ENCODE measurements around the gene CA5A. TPM values are rescaled to one million over a fixed set of nuclear protein-coding genes. Genes with fewer than 3 reads are reported as not detected.
"Not testable (repeated sequence)": the region's sequence is repeated elsewhere in the genome, so short reads cannot be mapped to it uniquely, and the experiment has no call there.

CA5A gene
- 0.74 and 1.7 TPM in 2 replicates for total RNA-seq (2022)
- Bru-seq, nascent RNA = percentile 21 among the genes with signal in this experiment
- BruChase-seq, experiment 1, labeled RNA remaining after a 2-hour chase = percentile 23 among the genes with signal in this experiment
- percentile 22 among the genes with signal in this experiment for BruChase-seq, experiment 2, labeled RNA remaining after a 6-hour chase
- long read RNA-seq, partial matches to known transcripts = 0 of 1 reads
- long read RNA-seq, other reads (novel, unspliced or antisense) = 0 of 1 reads

- no peak within 1 kb of the TSS for H3K4me3 Mint-ChIP-seq (ENCODE audit: unreplicated experiment)
- Histone ChIP-seq H3K27me3 (replicated peaks; ENCODE audit: control insufficient read depth, insufficient read depth, low read length) (no peaks in the 10 kb centered on the region), H3K9me3 (no peaks in the 10 kb centered on the region), H3K4me1 (peaks cover 4% of the 10 kb centered on the region; the same call in 1 of the 2 replicates), H3K4me3 (ENCODE audit: low read depth, low read length) (no peak within 1 kb of the TSS), H3K36me3 (ENCODE audit: control insufficient read depth, insufficient read depth, low read length) (no peaks in the 10 kb centered on the region)
- TF ChIP-seq CTCF (IDR thresholded peaks at IDR 0.05; ENCODE audit: insufficient read depth in 1 of 2, low read depth in 1 of 2, low read length in 1 of 2, severe bottlenecking in 1 of 2, unreplicated experiment in 1 of 2) = no peak
- CTCF ChIA-PET = no interaction called here
- H3K27me3 Mint-ChIP-seq (ENCODE audit: insufficient read depth, unreplicated experiment) = no peaks in the 10 kb centered on the region
- H3K27ac Mint-ChIP-seq (ENCODE audit: unreplicated experiment) = peak within 1 kb of the TSS; percentile 27
- BruUV-seq (replicated peaks) = no TSS peak
- peaks cover 16% of the 10 kb centered on the region for H3K9me3 Mint-ChIP-seq (ENCODE audit: unreplicated experiment)
- intact Hi-C loops (cut with micrococcal nuclease; ENCODE audit: unreplicated experiment) = no loop called here
- H3K4me1 Mint-ChIP-seq (ENCODE audit: low read depth, unreplicated experiment) = peaks cover 6% of the 10 kb centered on the region
- POLR2A ChIA-PET = interaction anchor here (0.9 to 1.1 kb wide), 3 partner anchors 9 to 66 kb away, joined by 4 read pairs; partner anchors contain the start of gene BANP
- DNase-seq = no peak
- no peaks in the 10 kb centered on the region for H3K36me3 Mint-ChIP-seq (ENCODE audit: insufficient read depth, unreplicated experiment)
These were observed at the start of gene CA5A for GRCh38 chr16:87936375-87937230. CA5A (minus strand) TSS chr16:87936529; CDS start chr16:87936450, 79 bp downstream.

- CTCF ChIA-PET; BruUV-seq (replicated peaks); H3K4me1 ChIP-seq; intact Hi-C loops (cut with micrococcal nuclease; ENCODE audit: unreplicated experiment); DNase-seq; H3K9me3 ChIP-seq; H3K36me3 ChIP-seq (ENCODE audit: control insufficient read depth, insufficient read depth, low read length); H3K27me3 Mint-ChIP-seq (ENCODE audit: insufficient read depth, unreplicated experiment); H3K27me3 ChIP-seq (replicated peaks; ENCODE audit: control insufficient read depth, insufficient read depth, low read length); H3K27ac Mint-ChIP-seq (ENCODE audit: unreplicated experiment); H3K4me3 Mint-ChIP-seq (ENCODE audit: unreplicated experiment); H3K4me1 Mint-ChIP-seq (ENCODE audit: low read depth, unreplicated experiment); POLR2A ChIA-PET; H3K4me3 ChIP-seq (ENCODE audit: low read depth, low read length); H3K9me3 Mint-ChIP-seq (ENCODE audit: unreplicated experiment): not testable (repeated sequence)
- peaks cover 36% of the 10 kb centered on the region for H3K36me3 Mint-ChIP-seq (ENCODE audit: insufficient read depth, unreplicated experiment)
These were observed 49.2 kb upstream of the CA5A start for GRCh38 chr16:87985493-87985892.

- Mint-ChIP-seq H3K9me3 (ENCODE audit: unreplicated experiment) (no peaks in the 10 kb centered on the region), H3K27ac (ENCODE audit: unreplicated experiment) (no peak overlapping the region), H3K4me1 (ENCODE audit: low read depth, unreplicated experiment) (no peaks in the 10 kb centered on the region), H3K4me3 (ENCODE audit: unreplicated experiment) (no peak overlapping the region), H3K36me3 (ENCODE audit: insufficient read depth, unreplicated experiment) (peaks cover 32% of the 10 kb centered on the region), H3K27me3 (ENCODE audit: insufficient read depth, unreplicated experiment) (no peaks in the 10 kb centered on the region)
- ChIA-PET POLR2A (no interaction called here), CTCF (no interaction called here)
- no peak for DNase-seq
- TF ChIP-seq CTCF (IDR thresholded peaks at IDR 0.05; ENCODE audit: insufficient read depth in 1 of 2, low read depth in 1 of 2, low read length in 1 of 2, severe bottlenecking in 1 of 2, unreplicated experiment in 1 of 2) = no peak
- H3K4me1 ChIP-seq = no peaks in the 10 kb centered on the region
- intact Hi-C loops (cut with micrococcal nuclease; ENCODE audit: unreplicated experiment) = no loop called here
- H3K9me3 ChIP-seq = no peaks in the 10 kb centered on the region
- no TSS peak for BruUV-seq (replicated peaks)
- no peak overlapping the region for H3K4me3 ChIP-seq (ENCODE audit: low read depth, low read length)
- H3K27me3 ChIP-seq (replicated peaks; ENCODE audit: control insufficient read depth, insufficient read depth, low read length) = no peaks in the 10 kb centered on the region
- H3K36me3 ChIP-seq (ENCODE audit: control insufficient read depth, insufficient read depth, low read length) = peaks cover 2% of the 10 kb centered on the region; the same call in 1 of the 2 replicates
These were observed 48.4 kb upstream of the CA5A start for GRCh38 chr16:87984632-87985267.

GRCh38 chr16:87984180-87984579 is 47.9 kb upstream of the CA5A start:
- H3K36me3 ChIP-seq (ENCODE audit: control insufficient read depth, insufficient read depth, low read length); H3K4me1 ChIP-seq; H3K4me3 ChIP-seq (ENCODE audit: low read depth, low read length); H3K27me3 ChIP-seq (replicated peaks; ENCODE audit: control insufficient read depth, insufficient read depth, low read length); POLR2A ChIA-PET; CTCF ChIA-PET; intact Hi-C loops (cut with micrococcal nuclease; ENCODE audit: unreplicated experiment); H3K27ac Mint-ChIP-seq (ENCODE audit: unreplicated experiment); H3K9me3 ChIP-seq; H3K4me1 Mint-ChIP-seq (ENCODE audit: low read depth, unreplicated experiment); DNase-seq; H3K27me3 Mint-ChIP-seq (ENCODE audit: insufficient read depth, unreplicated experiment); BruUV-seq (replicated peaks); H3K4me3 Mint-ChIP-seq (ENCODE audit: unreplicated experiment); H3K9me3 Mint-ChIP-seq (ENCODE audit: unreplicated experiment): not testable (repeated sequence)
- H3K36me3 Mint-ChIP-seq (ENCODE audit: insufficient read depth, unreplicated experiment) = peaks cover 32% of the 10 kb centered on the region

- CTCF ChIA-PET; H3K36me3 ChIP-seq (ENCODE audit: control insufficient read depth, insufficient read depth, low read length); H3K4me1 Mint-ChIP-seq (ENCODE audit: low read depth, unreplicated experiment); H3K27me3 ChIP-seq (replicated peaks; ENCODE audit: control insufficient read depth, insufficient read depth, low read length); H3K9me3 ChIP-seq; H3K4me1 ChIP-seq; H3K4me3 Mint-ChIP-seq (ENCODE audit: unreplicated experiment); H3K9me3 Mint-ChIP-seq (ENCODE audit: unreplicated experiment); intact Hi-C loops (cut with micrococcal nuclease; ENCODE audit: unreplicated experiment); H3K4me3 ChIP-seq (ENCODE audit: low read depth, low read length); POLR2A ChIA-PET; H3K27me3 Mint-ChIP-seq (ENCODE audit: insufficient read depth, unreplicated experiment); DNase-seq; BruUV-seq (replicated peaks): not testable (repeated sequence)
- Mint-ChIP-seq H3K36me3 (ENCODE audit: insufficient read depth, unreplicated experiment) (peaks cover 32% of the 10 kb centered on the region), H3K27ac (ENCODE audit: unreplicated experiment) (peak overlapping the region; percentile 69)
These were observed 47.4 kb upstream of the CA5A start for GRCh38 chr16:87983737-87984097.
